Measurements from ENCODE around the gene NTHL1.

DNA sequence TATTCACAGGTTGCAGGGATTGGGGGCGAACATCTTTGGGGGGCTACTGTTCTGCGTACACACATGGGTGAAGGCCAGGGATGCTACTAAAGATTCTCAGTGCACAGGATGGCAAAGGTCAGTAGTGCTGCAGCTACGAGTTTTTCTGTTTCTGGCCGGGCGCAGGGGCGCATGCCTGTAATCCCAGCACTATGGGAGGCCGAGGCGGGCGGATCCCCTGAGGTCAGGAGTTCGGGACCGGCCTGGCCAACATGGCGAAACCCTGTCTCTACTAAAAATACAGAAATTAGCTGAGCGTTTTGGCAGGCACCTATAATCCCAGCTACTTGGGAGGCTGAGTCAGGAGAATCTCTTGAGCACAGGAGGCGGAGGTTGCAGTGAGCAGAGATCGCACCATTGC, 34.1 kb downstream of the NTHL1 start:
- TF ChIP-seq SIN3A (IDR thresholded peaks at IDR 0.05; ENCODE audit: borderline replicate concordance, insufficient read depth, low read length) = no peak
- TF ChIP-seq REST (IDR thresholded peaks at IDR 0.05; ENCODE audit: insufficient read depth in 1 of 2, low read depth in 2 of 2, low read length in 2 of 2) = no peak
- no peak for TF ChIP-seq FOXP2 (optimal IDR thresholded peaks at IDR 0.05; ENCODE audit: borderline replicate concordance, extremely low read depth, extremely low read length, insufficient read depth)
- no peak for TF ChIP-seq POLR2AphosphoS5 (IDR thresholded peaks at IDR 0.05; ENCODE audit: low read depth, low read length)
